ENCODE data around the gene GINS2. TPM values are rescaled to one million over a fixed set of nuclear protein-coding genes. Genes with fewer than 3 reads are reported as not detected.

The GINS2 gene
- total and polyA plus RNA-seq, 12 donors = 0.20 to 2.8 (median 0.72) TPM

DNA sequence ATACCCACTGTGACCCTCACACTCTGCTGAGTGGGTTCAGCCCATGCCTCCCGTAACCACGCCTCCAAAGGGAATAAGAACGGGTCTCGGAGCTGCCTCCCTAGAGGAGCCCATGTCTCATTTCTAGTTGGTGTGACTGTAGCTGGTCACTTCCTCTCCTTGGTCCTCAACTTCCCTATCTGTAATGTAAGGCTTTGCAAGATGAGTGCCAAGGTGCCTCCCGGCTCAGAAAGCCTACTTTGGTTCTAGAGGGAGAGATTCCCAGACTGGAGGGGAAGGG lies 41.4 kb upstream of the GINS2 start:
- WGBS, 2 donors = 85 to 92% methylated on average over 5 of the region's 5 CpGs
- Histone ChIP-seq H3K9me3 (no peaks in the 10 kb centered on the region), H3K36me3 (no peaks in the 10 kb centered on the region), H3K4me1 (peaks cover 0 to 30% (median 0%) of the 10 kb centered on the region in 9 donors), H3K27me3 (peaks cover 0 to 3% (median 0%) of the 10 kb centered on the region in 7 donors), H3K27ac (peak overlapping the region in 1 of 10 donors; percentile 73), H3K4me3 (no peak overlapping the region)
- TF ChIP-seq, protein P1, sequence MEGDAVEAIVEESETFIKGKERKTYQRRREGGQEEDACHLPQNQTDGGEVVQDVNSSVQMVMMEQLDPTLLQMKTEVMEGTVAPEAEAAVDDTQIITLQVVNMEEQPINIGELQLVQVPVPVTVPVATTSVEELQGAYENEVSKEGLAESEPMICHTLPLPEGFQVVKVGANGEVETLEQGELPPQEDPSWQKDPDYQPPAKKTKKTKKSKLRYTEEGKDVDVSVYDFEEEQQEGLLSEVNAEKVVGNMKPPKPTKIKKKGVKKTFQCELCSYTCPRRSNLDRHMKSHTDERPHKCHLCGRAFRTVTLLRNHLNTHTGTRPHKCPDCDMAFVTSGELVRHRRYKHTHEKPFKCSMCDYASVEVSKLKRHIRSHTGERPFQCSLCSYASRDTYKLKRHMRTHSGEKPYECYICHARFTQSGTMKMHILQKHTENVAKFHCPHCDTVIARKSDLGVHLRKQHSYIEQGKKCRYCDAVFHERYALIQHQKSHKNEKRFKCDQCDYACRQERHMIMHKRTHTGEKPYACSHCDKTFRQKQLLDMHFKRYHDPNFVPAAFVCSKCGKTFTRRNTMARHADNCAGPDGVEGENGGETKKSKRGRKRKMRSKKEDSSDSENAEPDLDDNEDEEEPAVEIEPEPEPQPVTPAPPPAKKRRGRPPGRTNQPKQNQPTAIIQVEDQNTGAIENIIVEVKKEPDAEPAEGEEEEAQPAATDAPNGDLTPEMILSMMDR (IDR thresholded peaks at IDR 0.05) = no peak
- no peak for ATAC-seq
- no peak for DNase-seq
- intact Hi-C loops (cut with DNase I) = no loop called here

DNA sequence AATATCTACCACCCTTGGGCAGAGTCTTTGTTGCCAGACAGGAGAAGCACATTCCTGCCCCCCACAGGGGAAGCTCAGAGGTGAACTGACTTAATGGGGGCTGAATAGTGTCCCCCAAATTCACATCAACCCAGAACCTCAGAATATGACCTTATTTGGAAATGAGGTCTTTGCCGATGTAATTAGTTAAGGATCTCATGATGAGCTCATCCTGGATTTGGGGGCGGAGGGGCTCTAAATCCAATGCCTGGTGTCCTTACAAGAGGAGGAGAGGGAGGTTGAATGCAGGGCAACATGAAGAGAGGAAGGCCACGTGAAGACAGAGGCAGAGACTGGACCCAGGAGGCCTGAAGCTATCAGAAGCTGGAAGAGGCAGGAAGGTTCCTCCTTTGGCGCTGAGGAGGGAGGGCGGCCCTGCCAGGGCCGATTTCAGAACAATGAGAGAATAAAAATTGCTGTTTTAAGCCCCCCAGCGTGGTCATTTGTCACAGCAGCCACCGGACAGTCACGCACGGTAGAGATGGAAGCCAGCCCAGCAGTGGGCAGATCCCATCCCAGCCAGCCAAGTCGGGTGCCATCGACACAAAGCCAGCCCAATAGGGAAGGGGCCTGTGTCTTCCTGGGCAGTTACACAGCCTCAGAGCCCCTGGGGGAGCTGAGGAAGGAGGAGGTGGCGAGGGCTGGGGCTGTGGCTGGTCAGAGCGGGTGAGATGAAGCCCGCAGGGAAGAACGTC lies 40.9 kb upstream of the GINS2 start:
- 71 to 80% methylated on average over 16 of the region's 16 CpGs for WGBS, 2 donors
- no peak overlapping the region for H3K4me3 ChIP-seq
- H3K36me3 ChIP-seq = no peaks in the 10 kb centered on the region
- peaks cover 0 to 28% (median 0%) of the 10 kb centered on the region in 9 donors for H3K4me1 ChIP-seq
- no peak for DNase-seq
- H3K27me3 ChIP-seq = peaks cover 0 to 3% (median 0%) of the 10 kb centered on the region in 7 donors
- no peak for ATAC-seq
- TF ChIP-seq, protein P1 (IDR thresholded peaks at IDR 0.05) = no peak
- peak overlapping the region in 1 of 10 donors; percentile 73 for H3K27ac ChIP-seq
- intact Hi-C loops (cut with DNase I) = loop anchor here in 1 of 10 donors (10.0 kb wide), 1 partner anchor 475 kb away; no protein-coding TSS in a partner anchor
- H3K9me3 ChIP-seq = no peaks in the 10 kb centered on the region

DNA sequence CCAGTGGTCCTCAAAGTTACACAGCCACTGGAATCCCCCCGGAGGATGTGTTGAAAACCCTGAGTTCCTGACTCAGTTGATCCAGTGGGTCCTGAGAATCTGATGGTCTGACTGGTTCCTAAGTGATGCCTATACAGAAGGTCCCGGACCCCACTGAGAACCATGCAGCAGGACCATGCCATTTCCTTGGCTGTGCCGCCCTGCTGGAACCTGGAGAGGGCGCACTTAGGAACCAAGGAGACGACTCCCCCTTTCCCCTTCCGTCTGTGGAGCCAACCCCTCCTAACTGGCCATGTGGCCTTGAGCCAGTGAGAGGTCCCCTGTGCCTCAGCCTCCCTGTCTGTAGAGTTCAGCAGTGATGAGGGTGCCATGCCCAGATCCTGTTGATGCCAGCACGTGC lies 40.1 kb upstream of the GINS2 start:
- DNase-seq = no peak
- TF ChIP-seq, protein P1 (IDR thresholded peaks at IDR 0.05) = peak in 1 of 9 donors; percentile 15
- ATAC-seq = no peak
- WGBS, 2 donors = 65 to 76% methylated on average over 7 of the region's 7 CpGs
- no peak overlapping the region for H3K27ac ChIP-seq
- H3K4me3 ChIP-seq = no peak overlapping the region
- H3K36me3 ChIP-seq = no peaks in the 10 kb centered on the region
- intact Hi-C loops (cut with DNase I) = loop anchor here in 1 of 10 donors (10.0 kb wide), 1 partner anchor 474 kb away; no protein-coding TSS in a partner anchor
- H3K4me1 ChIP-seq = peaks cover 0 to 22% (median 0%) of the 10 kb centered on the region in 9 donors
- peaks cover 0 to 3% (median 0%) of the 10 kb centered on the region in 7 donors for H3K27me3 ChIP-seq
- H3K9me3 ChIP-seq = no peaks in the 10 kb centered on the region

DNA sequence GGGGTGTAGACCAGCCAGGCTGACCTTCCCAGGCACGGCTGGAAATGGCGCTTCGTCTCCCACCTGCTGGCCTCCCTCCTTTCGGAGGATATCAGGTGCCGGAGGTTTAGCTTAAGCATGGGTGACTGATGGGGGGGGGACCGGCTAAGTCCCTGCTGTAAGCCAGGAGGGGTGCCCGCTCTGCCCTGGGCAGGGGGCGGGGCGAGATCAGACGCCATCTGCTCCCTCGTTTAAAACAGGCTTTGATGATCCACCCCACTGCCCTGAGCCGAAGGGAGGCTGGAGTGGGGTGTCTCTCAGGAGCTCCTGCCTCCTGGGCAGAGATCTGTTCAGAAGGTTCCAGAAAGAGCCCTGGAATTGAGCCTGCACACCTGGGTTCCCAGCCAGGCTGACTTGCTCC lies 36.2 kb upstream of the GINS2 start:
- Histone ChIP-seq H3K9me3 (no peaks in the 10 kb centered on the region), H3K36me3 (no peaks in the 10 kb centered on the region), H3K4me1 (peaks cover 0 to 10% (median 0%) of the 10 kb centered on the region in 9 donors), H3K27ac (no peak overlapping the region), H3K27me3 (peaks cover 0 to 3% (median 0%) of the 10 kb centered on the region in 7 donors), H3K4me3 (no peak overlapping the region)
- intact Hi-C loops (cut with DNase I) = loop anchor here in 1 of 10 donors (10.0 kb wide), 1 partner anchor 470 kb away; no protein-coding TSS in a partner anchor
- ATAC-seq (no peak), DNase-seq (no peak)
- WGBS, 2 donors = 88 to 90% methylated on average over 12 of the region's 12 CpGs
- TF ChIP-seq, protein P1 (IDR thresholded peaks at IDR 0.05) = no peak
